GM19463 (cell line): ENCODE results near the gene ZNF891.

ENCODE experiments used
- ATAC-seq: cut with Tn5 transposase; IDR thresholded peaks from one replicate; pipeline ENCODE4 v1.9.1; 2021; ENCODE audit warnings: mild to moderate bottlenecking, moderate library complexity; ENCODE audit not compliant: unreplicated experiment

Gene ZNF891

DNA sequence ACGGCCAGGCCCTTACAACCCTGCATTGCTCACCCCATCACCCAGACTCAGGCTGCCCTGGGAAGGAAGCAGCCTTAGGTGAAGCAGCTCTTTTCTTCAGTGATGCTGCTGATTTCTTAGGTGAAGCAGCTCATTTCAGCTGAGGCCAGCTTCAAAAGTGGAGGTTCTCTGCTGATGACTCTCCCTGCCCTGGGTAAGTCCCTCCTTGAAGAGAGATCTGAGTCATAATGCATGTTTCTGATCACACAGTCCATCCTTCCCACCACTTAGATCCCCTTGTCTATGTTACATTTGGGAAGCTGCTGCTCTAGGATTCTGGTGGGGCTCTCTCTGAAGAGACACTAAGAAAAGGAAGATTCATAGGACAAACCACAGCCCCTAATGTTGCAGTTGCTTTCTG is 66.5 kb downstream of the ZNF891 start:
- no peak for ATAC-seq

DNA sequence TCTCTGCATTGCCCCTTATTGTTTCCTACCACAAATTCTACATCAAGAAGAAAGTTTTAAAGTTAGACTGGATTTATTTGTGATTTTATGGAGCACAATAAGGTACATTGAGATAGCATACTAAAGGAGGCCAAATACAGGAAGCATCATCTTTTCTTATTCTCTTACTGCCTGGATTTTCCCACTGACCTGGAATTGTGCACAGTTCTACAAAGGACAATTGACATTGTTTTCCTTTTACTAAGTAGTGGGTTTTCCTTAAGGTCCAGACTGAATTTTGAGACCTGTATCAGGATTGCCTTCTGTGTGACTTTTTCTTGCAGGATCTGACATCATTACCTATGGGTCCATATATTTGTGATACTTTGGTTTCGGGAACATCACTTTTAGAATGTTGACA is 68.1 kb downstream of the ZNF891 start:
- ATAC-seq: no peak

DNA sequence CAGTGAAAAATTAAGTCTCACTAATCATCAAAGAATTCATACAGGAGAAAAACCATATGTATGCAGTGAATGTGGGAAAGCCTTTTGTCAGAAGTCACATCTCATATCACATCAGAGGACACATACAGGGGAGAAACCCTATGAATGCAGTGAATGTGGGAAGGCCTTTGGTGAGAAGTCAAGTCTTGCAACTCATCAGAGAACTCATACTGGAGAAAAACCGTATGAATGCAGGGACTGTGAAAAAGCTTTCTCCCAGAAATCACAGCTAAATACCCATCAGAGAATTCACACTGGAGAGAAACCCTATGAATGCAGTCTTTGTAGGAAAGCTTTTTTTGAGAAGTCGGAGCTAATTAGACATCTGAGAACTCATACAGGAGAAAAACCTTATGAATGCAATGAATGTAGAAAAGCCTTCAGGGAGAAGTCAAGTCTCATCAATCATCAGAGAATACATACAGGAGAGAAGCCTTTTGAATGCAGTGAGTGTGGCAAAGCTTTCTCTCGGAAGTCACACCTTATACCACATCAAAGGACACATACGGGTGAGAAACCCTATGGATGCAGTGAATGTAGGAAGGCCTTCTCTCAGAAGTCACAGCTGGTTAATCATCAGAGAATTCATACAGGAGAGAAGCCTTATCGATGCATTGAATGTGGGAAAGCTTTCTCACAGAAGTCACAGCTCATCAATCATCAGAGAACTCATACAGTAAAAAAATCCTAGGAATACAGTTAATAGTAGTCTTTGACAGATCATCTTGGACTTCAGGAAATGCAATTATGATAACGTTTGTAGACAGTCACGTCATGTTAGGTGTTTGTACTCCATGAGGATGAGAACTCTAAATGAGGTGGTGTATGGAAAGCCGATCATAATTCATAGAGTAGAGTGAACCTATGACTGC is 71.6 kb downstream of the ZNF891 start:
- ATAC-seq: no peak

GRCh38 chr12:133057446-133057845 is 72.6 kb downstream of the ZNF891 start:
- ATAC-seq: no peak
